ENCODE measurements around the gene ENOX1.

GRCh38 chr13:43304449-43304848 is 482.3 kb downstream of the ENOX1 start:
- TF ChIP-seq, protein P1, sequence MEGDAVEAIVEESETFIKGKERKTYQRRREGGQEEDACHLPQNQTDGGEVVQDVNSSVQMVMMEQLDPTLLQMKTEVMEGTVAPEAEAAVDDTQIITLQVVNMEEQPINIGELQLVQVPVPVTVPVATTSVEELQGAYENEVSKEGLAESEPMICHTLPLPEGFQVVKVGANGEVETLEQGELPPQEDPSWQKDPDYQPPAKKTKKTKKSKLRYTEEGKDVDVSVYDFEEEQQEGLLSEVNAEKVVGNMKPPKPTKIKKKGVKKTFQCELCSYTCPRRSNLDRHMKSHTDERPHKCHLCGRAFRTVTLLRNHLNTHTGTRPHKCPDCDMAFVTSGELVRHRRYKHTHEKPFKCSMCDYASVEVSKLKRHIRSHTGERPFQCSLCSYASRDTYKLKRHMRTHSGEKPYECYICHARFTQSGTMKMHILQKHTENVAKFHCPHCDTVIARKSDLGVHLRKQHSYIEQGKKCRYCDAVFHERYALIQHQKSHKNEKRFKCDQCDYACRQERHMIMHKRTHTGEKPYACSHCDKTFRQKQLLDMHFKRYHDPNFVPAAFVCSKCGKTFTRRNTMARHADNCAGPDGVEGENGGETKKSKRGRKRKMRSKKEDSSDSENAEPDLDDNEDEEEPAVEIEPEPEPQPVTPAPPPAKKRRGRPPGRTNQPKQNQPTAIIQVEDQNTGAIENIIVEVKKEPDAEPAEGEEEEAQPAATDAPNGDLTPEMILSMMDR (IDR thresholded peaks at IDR 0.05), result no peak
- TF ChIP-seq POLR2A (IDR thresholded peaks at IDR 0.05), result no peak

Data from testis (tissue), 2 donors.